ENCODE measurements around the gene COL4A1.

DNA sequence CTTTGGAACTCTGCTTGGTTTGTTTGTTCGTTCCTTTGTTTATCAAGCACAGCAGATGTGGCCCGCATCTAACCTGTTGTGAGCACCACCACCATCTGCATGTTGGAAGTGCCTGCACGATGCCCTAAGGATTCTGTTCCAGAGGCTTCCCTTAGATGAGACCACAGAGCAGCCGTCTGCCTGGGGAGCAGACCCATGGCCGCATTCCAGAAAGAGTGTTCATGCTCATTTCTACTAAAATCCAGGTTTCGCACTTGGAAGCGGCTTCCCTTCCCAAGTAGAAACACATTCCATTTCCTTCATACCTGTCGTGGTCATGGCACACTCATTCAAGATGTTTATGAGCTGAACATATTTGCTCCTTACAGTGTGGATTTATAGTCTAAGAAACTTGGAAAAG is 27.3 kb upstream of the COL4A1 start:
- TF ChIP-seq CTCF (IDR thresholded peaks at IDR 0.05; ENCODE audit: low read length), result no peak
- no peak for TF ChIP-seq EZH2 (IDR thresholded peaks at IDR 0.05; ENCODE audit: borderline replicate concordance, low read length)

Data from OCI-LY1 (cell line).